ENCODE measurements around the gene RHOF. TPM values are rescaled to one million over a fixed set of nuclear protein-coding genes. Genes with fewer than 3 reads are reported as not detected.
"Not testable (repeated sequence)": the region's sequence is repeated elsewhere in the genome, so short reads cannot be mapped to it uniquely, and the experiment has no call there.

The RHOF gene
- total and polyA plus RNA-seq, 8 donors: 2.8 to 12.6 (median 4.9) TPM

DNA sequence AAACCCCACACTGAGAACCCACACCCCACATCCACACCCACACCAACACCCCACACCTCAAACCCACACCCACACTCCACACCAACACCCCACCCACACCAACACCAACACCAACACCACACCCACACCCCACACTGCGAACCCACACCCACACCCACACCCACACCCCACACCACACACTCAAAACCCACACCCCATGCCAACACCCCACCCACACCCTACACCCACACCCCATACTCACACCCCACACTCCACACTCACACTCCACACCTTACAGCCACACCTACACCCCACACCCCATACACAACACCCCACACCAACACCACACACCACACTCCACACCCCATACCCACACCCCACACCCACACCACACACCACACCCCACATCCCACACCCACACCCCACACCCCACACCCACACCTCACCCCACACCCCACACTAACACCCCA lies 43.0 kb downstream of the RHOF start:
- H3K9me3 ChIP-seq: no peaks in the 10 kb centered on the region
- peaks cover 0 to 5% (median 0%) of the 10 kb centered on the region in 3 donors for H3K36me3 ChIP-seq
- TF ChIP-seq, protein P1, sequence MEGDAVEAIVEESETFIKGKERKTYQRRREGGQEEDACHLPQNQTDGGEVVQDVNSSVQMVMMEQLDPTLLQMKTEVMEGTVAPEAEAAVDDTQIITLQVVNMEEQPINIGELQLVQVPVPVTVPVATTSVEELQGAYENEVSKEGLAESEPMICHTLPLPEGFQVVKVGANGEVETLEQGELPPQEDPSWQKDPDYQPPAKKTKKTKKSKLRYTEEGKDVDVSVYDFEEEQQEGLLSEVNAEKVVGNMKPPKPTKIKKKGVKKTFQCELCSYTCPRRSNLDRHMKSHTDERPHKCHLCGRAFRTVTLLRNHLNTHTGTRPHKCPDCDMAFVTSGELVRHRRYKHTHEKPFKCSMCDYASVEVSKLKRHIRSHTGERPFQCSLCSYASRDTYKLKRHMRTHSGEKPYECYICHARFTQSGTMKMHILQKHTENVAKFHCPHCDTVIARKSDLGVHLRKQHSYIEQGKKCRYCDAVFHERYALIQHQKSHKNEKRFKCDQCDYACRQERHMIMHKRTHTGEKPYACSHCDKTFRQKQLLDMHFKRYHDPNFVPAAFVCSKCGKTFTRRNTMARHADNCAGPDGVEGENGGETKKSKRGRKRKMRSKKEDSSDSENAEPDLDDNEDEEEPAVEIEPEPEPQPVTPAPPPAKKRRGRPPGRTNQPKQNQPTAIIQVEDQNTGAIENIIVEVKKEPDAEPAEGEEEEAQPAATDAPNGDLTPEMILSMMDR (IDR thresholded peaks at IDR 0.05): no peak
- H3K4me1 ChIP-seq: peaks cover 0 to 5% (median 0%) of the 10 kb centered on the region in 3 donors
- no peak overlapping the region for H3K4me3 ChIP-seq
- no peak overlapping the region for H3K27ac ChIP-seq
- no peak for DNase-seq
- no peaks in the 10 kb centered on the region for H3K27me3 ChIP-seq
- WGBS, 2 donors: 0% methylated on average over 1 of the region's 1 CpG
- FAIRE-seq: no peak
- intact Hi-C loops (cut with DNase I): no loop called here
- no peak for ATAC-seq

DNA sequence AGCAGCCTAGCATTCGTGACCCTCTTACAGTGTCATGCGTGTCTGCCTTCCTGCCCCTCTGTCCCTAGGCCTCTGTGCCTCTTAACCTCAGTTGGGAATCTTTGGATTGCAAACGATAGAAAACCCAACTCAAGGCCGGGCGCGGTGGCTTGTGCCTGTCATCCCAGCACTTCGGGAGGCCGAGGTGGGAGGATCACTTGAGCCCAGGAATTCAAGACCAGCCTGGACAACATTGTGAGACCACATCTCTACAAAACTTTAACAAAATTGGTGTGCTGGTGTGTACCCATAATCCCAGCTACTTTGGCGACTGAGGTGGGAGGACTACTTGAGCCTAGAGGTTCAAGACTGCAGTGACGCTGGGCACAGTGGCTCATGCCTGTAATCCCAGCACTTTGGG lies 44.2 kb downstream of the RHOF start:
- Histone ChIP-seq H3K27me3 (no peaks in the 10 kb centered on the region), H3K27ac (no peak overlapping the region), H3K36me3 (peaks cover 0 to 5% (median 0%) of the 10 kb centered on the region in 3 donors), H3K4me1 (peaks cover 0 to under 1% (median 0%) of the 10 kb centered on the region in 3 donors), H3K4me3 (no peak overlapping the region), H3K9me3 (no peaks in the 10 kb centered on the region)
- no peak for FAIRE-seq
- WGBS, 2 donors: 83 to 85% methylated on average over 10 of the region's 10 CpGs
- TF ChIP-seq, protein P1 (IDR thresholded peaks at IDR 0.05): no peak
- no peak for ATAC-seq
- intact Hi-C loops (cut with DNase I): no loop called here
- no peak for DNase-seq

DNA sequence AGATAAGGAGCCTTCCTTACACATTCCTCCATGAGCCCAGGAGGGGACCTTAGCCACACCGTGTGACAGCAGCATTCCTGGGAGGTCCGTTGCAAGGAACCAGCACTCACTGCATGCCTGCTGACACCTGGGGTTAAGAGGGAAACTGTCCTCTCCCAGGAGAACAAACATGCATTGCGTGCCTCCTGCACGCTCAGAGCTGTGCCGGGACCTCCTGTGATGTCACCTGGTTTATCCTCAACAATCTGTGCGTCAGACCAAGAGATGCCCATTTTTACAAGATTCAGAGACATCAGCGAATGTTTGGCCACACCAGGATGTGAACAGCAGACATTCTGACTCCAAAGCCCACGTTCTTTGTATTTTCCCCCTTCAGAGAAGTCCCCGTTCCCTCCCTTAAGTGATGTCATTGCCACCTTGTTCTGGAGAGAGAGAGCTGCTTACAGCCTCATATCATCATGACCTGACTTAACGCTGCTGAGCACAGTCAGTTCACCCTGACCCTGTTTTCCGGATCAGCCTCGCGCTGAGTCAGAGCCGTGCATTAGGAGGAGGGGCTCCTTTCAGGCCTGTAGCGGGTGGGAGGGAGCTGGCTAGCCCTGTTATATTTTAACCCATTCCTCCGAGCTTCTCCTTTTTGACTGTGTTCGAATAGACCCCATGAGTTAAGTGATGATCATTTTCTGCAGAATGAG lies 44.8 kb downstream of the RHOF start:
- no peak for DNase-seq
- Histone ChIP-seq H3K4me3 (no peak overlapping the region), H3K27ac (no peak overlapping the region), H3K4me1 (no peaks in the 10 kb centered on the region), H3K36me3 (peaks cover 0 to 5% (median 0%) of the 10 kb centered on the region in 3 donors), H3K27me3 (no peaks in the 10 kb centered on the region), H3K9me3 (no peaks in the 10 kb centered on the region)
- ATAC-seq: peak in 2 of 4 donors; percentile 54 to 73
- intact Hi-C loops (cut with DNase I): no loop called here
- FAIRE-seq: no peak
- 72 to 73% methylated on average over 17 of the region's 17 CpGs for WGBS, 2 donors
- TF ChIP-seq, protein P1 (IDR thresholded peaks at IDR 0.05): no peak

DNA sequence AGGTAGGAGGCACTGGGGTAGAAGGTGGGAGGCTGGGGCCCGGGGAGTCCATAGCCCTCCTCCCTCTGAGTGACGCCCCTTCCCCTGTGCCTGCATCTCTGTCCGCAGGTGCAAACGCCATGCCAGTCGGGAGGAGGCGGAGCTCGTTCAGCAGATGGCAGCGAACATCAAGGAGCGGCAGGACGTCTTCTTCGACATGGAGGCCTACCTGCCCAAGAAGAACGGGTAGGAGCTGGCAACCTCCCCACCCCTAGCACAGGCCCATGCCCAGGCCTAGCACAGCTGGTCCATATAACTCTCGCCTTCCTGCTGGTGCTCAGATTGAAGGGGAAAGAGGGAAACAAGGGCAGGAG lies 45.3 kb downstream of the RHOF start:
- WGBS, 2 donors: 69 to 72% methylated on average over 9 to 13 of the region's 13 CpGs
- intact Hi-C loops (cut with DNase I): no loop called here
- no peak for ATAC-seq
- H3K27me3 ChIP-seq: no peaks in the 10 kb centered on the region
- no peak overlapping the region for H3K4me3 ChIP-seq
- H3K9me3 ChIP-seq: no peaks in the 10 kb centered on the region
- no peak for DNase-seq
- H3K4me1 ChIP-seq: no peaks in the 10 kb centered on the region
- no peak overlapping the region for H3K27ac ChIP-seq
- TF ChIP-seq, protein P1 (IDR thresholded peaks at IDR 0.05): no peak
- FAIRE-seq: no peak
- H3K36me3 ChIP-seq: peaks cover 0 to 5% (median 0%) of the 10 kb centered on the region in 3 donors

DNA sequence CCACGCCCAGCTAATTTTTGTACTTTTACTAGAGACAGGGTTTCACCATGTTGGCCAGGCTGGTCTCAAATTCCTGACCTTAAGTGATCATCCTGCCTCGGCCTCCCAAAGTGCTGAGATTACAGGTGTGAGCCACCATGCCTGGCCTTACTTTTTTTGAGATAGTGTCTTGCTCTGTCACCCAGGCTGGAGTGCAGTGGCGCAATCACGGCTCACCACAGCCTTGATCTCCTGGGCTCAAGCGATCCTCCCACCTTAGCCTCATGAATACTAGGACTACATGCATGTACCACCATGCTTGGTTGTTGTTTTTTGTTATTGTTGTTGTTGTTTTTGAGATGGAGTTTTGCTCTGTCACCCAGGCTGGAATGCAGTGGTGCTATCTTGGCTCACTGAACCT lies 47.9 kb downstream of the RHOF start:
- H3K27me3 ChIP-seq; H3K36me3 ChIP-seq; H3K27ac ChIP-seq; H3K9me3 ChIP-seq; H3K4me1 ChIP-seq; H3K4me3 ChIP-seq; intact Hi-C loops (cut with DNase I); FAIRE-seq; DNase-seq; ATAC-seq: not testable (repeated sequence)
- WGBS, 2 donors: 96 to 97% methylated on average over 5 of the region's 5 CpGs

Measured in pancreas (tissue), 10 donors.